HepG2 (cell line): ENCODE measurements around the gene TMEM135. TPM values are rescaled to one million over a fixed set of nuclear protein-coding genes. Genes with fewer than 3 reads are reported as not detected.

Experiments
- ATAC-seq: fragments of 200-7000 bp; cut with Tn5 transposase; 3 replicates; pipeline ENCODE4 v1.9.1; 2020; ENCODE audit warnings: mild to moderate bottlenecking, moderate library complexity
- BruUV-seq: library from RNA; stranded (reverse); fragments of 400-500 nt; replicated peaks from 2 replicates; lab custom pipeline; 2021; lab: Mats Ljungman, UMichigan
- CTCF ChIA-PET: fragments of 300-600 bp; formaldehyde crosslinking; extraction: SDS; loops from one replicate; lab custom pipeline; 2021; ENCODE audit warnings: low total read pairs, inconsistent platforms, low intra/inter-chr PET ratio; lab: Yijun Ruan, JAX
- POLR2A ChIA-PET: fragments of 350-600 bp; sonication (Branson Sonifier 250); formaldehyde crosslinking; loops from one replicate; lab custom pipeline; 2020; ENCODE audit warnings: antibody characterized with exemption, inconsistent platforms; lab: Yijun Ruan, JAX
- DNase-seq: peaks from one replicate; pipeline ENCODE4 v3.0.0-alpha.2; 2015; ENCODE audit warnings: low spot score
- FAIRE-seq: peaks from 3 replicates; lab custom pipeline; 2011; peaks lifted over from hg19 to GRCh38; lab: Jason Lieb, UNC
- H2AFZ ChIP-seq: one replicate; pipeline ENCODE4 v1.6.1; 2011; ENCODE audit warnings: low read length, inconsistent platforms
- H3K27ac ChIP-seq: fragments of 300-600 bp; 3 replicates; pipeline ENCODE4 v1.8.0; 2011; ENCODE audit warnings: mixed run types, mild to moderate bottlenecking, mixed read lengths, low read length, inconsistent platforms; ENCODE audit not compliant: insufficient read depth; ENCODE audit errors: extremely low read length
- H3K27me3 ChIP-seq, 2 experiments: fragments of 200-600 bp in 1 of 2; 2 replicates in 1 of 2; 3 replicates in 1 of 2; pipeline versions ENCODE4 v1.6.0 to v1.8.0; 2011; ENCODE audit warnings: low read length in 2 of 2, mild to moderate bottlenecking in 2 of 2, moderate library complexity in 2 of 2, inconsistent platforms in 1 of 2; ENCODE audit not compliant: insufficient read depth in 2 of 2, control insufficient read depth in 1 of 2
- H3K36me3 ChIP-seq, 2 experiments: fragments of 200-600 bp in 1 of 2; replicated peaks in 1 of 2; 2 replicates in 1 of 2; 3 replicates in 1 of 2; pipeline versions ENCODE4 v1.5.1 to v1.8.0; 2011; ENCODE audit warnings: low read length in 2 of 2, inconsistent platforms in 1 of 2; ENCODE audit not compliant: insufficient read depth in 2 of 2, control insufficient read depth in 1 of 2
- H3K4me1 ChIP-seq: 2 replicates; pipeline ENCODE4 v1.5.1; 2012; ENCODE audit warnings: low read length, inconsistent platforms; ENCODE audit not compliant: insufficient read depth
- H3K4me2 ChIP-seq: 2 replicates; pipeline ENCODE4 v1.6.0; 2011; ENCODE audit warnings: low read depth, low read length, inconsistent platforms
- H3K4me3 ChIP-seq, 3 experiments: fragments of 200-600 bp in 1 of 3; sonication (generic), shearing (Covaris generic) in 1 of 3; replicated peaks in 1 of 3; 2 replicates each; pipeline ENCODE4 v1.5.1; 2011 to 2016; ENCODE audit warnings: low read length in 3 of 3, inconsistent platforms in 2 of 3, low read depth in 2 of 3, mild to moderate bottlenecking in 2 of 3, control low read depth in 1 of 3, mixed read lengths in 1 of 3; ENCODE audit not compliant: insufficient read depth in 1 of 3
- H3K79me2 ChIP-seq: one replicate; pipeline ENCODE4 v1.6.1; 2011; ENCODE audit warnings: low read length, inconsistent platforms; ENCODE audit not compliant: insufficient read depth
- H3K9ac ChIP-seq: 2 replicates; pipeline ENCODE4 v1.6.0; 2011; ENCODE audit warnings: mild to moderate bottlenecking, low read depth, low read length, inconsistent platforms; ENCODE audit not compliant: insufficient read depth
- H3K9me3 ChIP-seq: 2 replicates; pipeline ENCODE4 v1.5.1; 2012; ENCODE audit warnings: mild to moderate bottlenecking, low read length
- H4K20me1 ChIP-seq: 2 replicates; pipeline ENCODE4 v1.6.0; 2011; ENCODE audit warnings: inconsistent platforms, mild to moderate bottlenecking, low read length, moderate library complexity; ENCODE audit not compliant: insufficient read depth
- ARID3A ChIP-seq: IDR thresholded peaks from 2 replicates; pipeline ENCODE4 v1.6.1; 2012; ENCODE audit warnings: low read depth, low read length, improper control_type of control experiment
- CTCF ChIP-seq: sonication (generic); formaldehyde crosslinking; IDR thresholded peaks from 2 replicates; pipeline ENCODE4 v1.5.0; 2020; ENCODE audit warnings: mild to moderate bottlenecking, missing genetic modification reagents, moderate library complexity
- FUBP1 ChIP-seq: sonication (generic); formaldehyde crosslinking; IDR thresholded peaks from 2 replicates; pipeline ENCODE4 v1.5.1; 2020; ENCODE audit warnings: missing genetic modification reagents, mild to moderate bottlenecking, borderline replicate concordance
- MIXL1 ChIP-seq: IDR thresholded peaks from 2 replicates; pipeline ENCODE4 v1.6.1; 2016
- PRMT3 ChIP-seq: sonication (generic); formaldehyde crosslinking; IDR thresholded peaks from 2 replicates; pipeline ENCODE4 v1.8.1; 2022; ENCODE audit warnings: low read depth, mild to moderate bottlenecking, moderate library complexity, missing genetic modification reagents, borderline replicate concordance
- RAD21 ChIP-seq: fragments of 450-650 bp; formaldehyde crosslinking; IDR thresholded peaks from 2 replicates; pipeline ENCODE4 v1.5.0; 2020; ENCODE audit warnings: mild to moderate bottlenecking
- SMC3 ChIP-seq: IDR thresholded peaks from 2 replicates; pipeline ENCODE4 v1.6.1; 2011; ENCODE audit warnings: low read length, improper control_type of control experiment
- STAG1 ChIP-seq: sonication (generic); formaldehyde crosslinking; IDR thresholded peaks from 2 replicates; pipeline ENCODE4 v1.4.0; 2020; ENCODE audit warnings: missing genetic modification reagents
- WGBS: methylation state at CpG from one replicate; pipeline ENCODE4 v1.1.6; 2017; ENCODE audit warnings: low lambda C conversion rate; 5-methylcytosine and 5-hydroxymethylcytosine counted together
- in situ Hi-C: cut with HindIII; loops from 2 replicates; pipeline ENCODE4 v1.10.0; 2017; ENCODE audit warnings: low pct_unique_long_range_greater_than_20kb; ENCODE audit not compliant: extremely low pct_ligation_motif_present
- intact Hi-C: fragments of 100-400 bp; cut with micrococcal nuclease; formaldehyde crosslinking; loops from one replicate; pipeline ENCODE4 v1.10.0; 2022; ENCODE audit not compliant: unreplicated experiment
- polyA plus RNA-seq, 8 experiments: library from polyadenylated mRNA; depleted of rRNA in 3 of 8; stranded (reverse) in 7 of 8; unstranded in 1 of 8; fragments of >200 nt; fragmentation: Illumina TruSeq in 4 of 8; extraction: Trizol in 4 of 8; gene quantifications; 2 replicates each; pipeline versions ENCODE4 v1.2.1 to v1.2.3, GENCODE V29; 2011 to 2016; ENCODE audit warnings: low read depth in 4 of 8, missing spikeins in 1 of 8, mixed read lengths in 1 of 8; ENCODE audit not compliant: insufficient read depth in 1 of 8
- total RNA-seq, 5 experiments: library from RNA; depleted of rRNA; stranded (reverse); fragments of >200 nt; fragmentation: Illumina TruSeq; extraction: Trizol; gene quantifications; 2 replicates each; pipeline ENCODE4 v1.2.3, GENCODE V29; 2016; ENCODE audit warnings: low read depth in 1 of 5

The TMEM135 gene
- total and polyA plus RNA-seq, 2 of the 13 experiments (the other 11 are each of a cell fraction or from before 2014, with no cell fraction given), result 36.6 to 88.9 TPM

- Histone ChIP-seq H3K27ac (no peak overlapping the region), H3K36me3 (peaks cover 0 to under 1% of the 10 kb centered on the region in 2 experiments; a peak in 1 of 5 replicates), H3K4me2 (no peak overlapping the region), H4K20me1 (no peaks in the 10 kb centered on the region), H3K4me1 (no peaks in the 10 kb centered on the region), H2AFZ (no peak overlapping the region), H3K27me3 (no peaks in the 10 kb centered on the region), H3K9me3 (no peaks in the 10 kb centered on the region), H3K79me2 (no peaks in the 10 kb centered on the region), H3K9ac (no peak overlapping the region), H3K4me3 (no peak overlapping the region)
- BruUV-seq, result no TSS peak
- TF ChIP-seq STAG1 (CRISPR knock-in tag) (peak; percentile 90), CTCF (CRISPR knock-in tag) (peak; percentile 58), PRMT3 (no peak), SMC3 (peak; percentile 68), MIXL1 (CRISPR knock-in tag) (0 out of 2 replicates have a peak, but pooled peaks have one; percentile 26), ARID3A (peak; percentile 49; the same call in 1 of the 2 replicates), FUBP1 (CRISPR knock-in tag) (no peak), RAD21 (peak; percentile 41; the same call in 1 of the 2 replicates)
- in situ Hi-C loops, result loop anchor here (25.0 kb wide), 1 partner anchor 203 kb away; no protein-coding TSS in a partner anchor
- peak; percentile 26 for FAIRE-seq
- DNase-seq, result peak; percentile 59
- intact Hi-C loops, result loop anchor here (1.0 to 5.0 kb wide), 4 partner anchors 193 to 420 kb away; partner anchors contain the start of gene FZD4
- CTCF ChIA-PET, result interaction anchor here (1.3 to 3.0 kb wide), 6 partner anchors 193 to 420 kb away, joined by 4 to 29 read pairs (median 7); no protein-coding TSS in a partner anchor
- POLR2A ChIA-PET, result no interaction called here
- 8% methylated on average over 3 of the region's 3 CpGs for WGBS
- ATAC-seq, result no peak; the same call in 2 of the 3 replicates
These were observed 252.7 kb downstream of the TMEM135 start for GRCh38 chr11:87290304-87290922.
